HG03060 (cell line): ENCODE data around the gene KCNH2.

Source experiments
- ATAC-seq: cut with Tn5 transposase; IDR thresholded peaks from one replicate; pipeline ENCODE4 v1.9.1; 2021; ENCODE audit warnings: low read depth, moderate number of reproducible peaks; ENCODE audit not compliant: unreplicated experiment

Gene KCNH2

DNA sequence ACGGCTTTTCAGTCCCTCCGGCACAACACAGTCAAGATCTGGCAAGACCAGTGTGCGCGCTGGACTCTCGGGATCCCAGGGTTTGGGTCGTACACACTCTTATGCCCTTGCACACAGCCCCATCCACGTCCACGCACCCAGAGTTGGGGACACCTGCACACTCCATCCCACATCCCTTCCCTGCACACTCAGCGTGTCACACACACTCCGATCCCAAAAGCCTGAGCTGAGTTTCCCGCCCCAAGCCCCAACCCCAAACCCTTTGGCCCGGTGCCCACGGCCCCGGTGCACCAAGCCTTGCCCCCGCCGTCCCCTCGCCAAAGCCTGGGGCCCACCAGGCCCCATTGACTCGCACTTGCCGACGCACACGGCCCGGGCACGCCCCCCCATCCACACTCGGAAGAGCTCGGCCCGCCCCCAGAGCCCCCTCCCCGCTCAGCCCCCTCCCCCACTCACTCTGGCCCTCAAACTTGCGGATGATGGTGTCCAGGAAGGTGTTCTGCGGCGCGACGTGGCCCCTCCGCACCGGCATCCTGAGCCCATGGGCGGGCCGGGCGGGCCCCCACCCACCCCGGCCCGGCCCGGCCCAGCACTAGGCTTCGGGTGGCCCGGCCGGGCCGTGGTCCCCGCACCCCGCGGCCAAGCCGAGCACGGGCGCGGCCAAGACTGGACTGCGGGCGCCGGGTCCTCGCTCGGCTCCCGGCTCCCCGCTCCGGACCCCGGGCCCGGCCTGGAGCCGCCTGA lies 567 bp downstream of the KCNH2 start:
- ATAC-seq, result no peak

DNA sequence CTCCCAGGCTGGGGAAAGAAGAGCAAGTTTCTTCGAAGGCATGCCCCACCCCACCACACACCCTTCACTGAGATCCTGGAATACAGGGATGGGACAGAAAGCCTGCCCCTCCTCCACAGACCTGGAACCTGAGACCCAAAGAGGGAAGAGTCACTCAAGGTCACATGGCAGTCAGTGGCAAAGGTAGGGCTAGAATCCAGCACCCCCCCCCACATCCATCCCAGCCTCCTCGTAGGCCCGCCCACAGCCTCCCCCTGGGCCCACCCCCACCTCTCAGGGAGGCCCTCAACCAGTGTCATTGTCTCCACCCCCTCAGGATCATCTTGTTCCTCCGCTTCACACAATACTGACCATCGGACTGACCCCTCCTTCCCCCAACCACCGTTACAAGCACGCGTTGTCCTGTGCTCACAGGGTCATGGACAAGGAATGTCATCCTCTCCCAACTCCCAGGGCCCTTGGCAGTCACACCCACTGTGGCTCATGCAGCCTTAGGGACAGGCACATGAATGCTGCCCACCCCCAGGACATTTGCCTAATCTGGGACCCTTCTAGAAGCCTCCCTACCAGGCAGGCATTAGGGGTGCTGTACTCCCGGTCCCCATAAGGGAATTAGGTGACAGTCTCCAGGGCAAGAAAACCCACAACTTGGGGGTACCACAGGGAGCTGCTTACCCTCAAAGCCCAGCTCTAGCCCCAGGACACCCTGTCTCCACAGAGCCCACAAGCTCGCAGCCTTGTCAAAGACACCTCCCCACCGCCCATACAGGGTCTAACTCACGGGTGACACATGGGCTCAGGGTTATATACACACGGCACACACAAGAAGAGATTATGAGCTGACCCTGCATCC lies 1.4 kb downstream of the KCNH2 start:
- ATAC-seq, result no peak

- ATAC-seq, result no peak
Observed at GRCh38 chr7:150975536-150976319, 2.4 kb downstream of the KCNH2 start.

DNA sequence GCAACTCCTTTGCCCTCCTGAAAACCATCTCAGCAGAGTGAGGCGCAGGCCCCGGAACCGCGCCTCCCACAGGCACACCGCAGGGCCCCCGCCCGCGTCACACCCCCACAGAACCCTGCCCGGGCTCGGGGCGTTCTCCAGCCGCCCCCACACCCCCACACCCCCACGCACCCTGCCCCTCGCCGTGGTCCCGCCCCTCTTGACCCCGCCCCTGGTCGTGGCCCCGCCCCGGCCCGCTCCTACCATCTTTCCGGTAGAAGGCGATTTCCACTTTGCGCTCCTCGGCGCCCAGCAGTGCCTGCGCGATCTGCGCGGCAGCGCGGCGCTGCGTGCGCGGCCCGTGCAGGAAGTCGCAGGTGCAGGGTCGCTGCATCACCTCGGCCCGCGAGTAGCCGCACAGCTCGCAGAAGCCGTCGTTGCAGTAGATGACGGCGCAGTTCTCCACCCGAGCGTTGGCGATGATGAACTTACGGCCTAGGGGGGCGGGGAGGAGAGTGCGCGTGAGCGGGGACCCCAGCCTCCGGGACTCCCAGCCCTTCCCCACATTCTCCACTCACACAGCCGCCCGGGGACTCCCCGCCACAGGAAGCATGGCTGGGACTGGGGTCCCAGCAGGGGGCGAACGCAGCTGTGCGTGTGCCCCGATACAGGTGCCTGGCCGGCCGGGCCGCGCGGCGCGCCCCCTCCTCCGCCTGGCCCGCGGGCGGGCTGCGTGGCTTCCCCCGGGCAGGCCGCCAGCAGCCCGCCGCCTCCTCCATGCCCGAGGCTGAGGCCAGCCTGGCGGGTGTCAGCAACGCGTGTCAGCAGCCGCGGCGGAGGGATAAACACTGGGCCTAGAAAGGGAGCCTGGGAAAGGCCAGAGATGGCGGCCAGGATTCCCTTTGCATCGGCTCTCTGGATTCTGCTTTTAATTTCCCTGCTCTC lies 3.4 kb downstream of the KCNH2 start:
- no peak for ATAC-seq

DNA sequence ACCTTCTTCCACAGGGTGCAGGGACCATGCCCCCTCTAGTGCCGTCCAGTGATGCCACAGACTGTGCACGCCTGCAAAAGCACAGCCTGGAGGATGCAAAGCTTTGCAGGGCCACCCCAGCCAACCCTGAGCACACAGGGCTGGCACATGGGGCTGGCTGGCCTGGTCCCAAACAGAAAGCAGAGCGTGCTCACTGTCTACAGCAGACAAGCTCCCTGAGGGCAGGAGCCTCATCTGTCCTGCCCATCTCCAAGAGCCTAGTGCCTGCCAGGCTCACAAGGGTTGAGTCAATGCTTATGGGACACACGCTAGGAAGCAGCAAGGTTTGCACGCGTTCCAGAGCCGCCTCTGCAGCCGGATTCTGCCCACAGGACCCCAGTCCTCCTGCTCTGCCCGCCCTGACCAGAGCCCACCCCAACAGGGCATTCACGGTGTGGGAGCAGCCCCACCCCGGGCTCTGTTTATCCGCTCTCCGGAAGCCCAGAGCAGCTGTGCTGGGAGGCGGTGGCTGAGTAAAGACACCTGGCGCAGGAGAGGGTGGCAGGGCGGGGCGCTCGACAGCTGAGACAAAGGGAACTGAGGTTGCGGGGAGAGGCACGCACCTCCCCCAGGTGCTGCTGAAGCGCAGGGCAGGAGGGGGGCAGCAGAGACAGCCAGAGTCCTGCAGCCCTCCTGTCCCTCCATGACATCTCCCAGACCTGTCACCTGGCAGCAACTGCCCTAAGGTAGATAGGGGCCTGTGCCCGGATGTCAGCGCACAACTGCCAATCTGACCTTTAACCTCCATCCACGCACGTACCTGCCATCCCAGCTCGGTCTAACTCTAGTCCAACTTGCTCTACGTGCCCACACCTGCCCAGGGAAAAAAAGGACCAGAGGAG lies 4.3 kb downstream of the KCNH2 start:
- no peak for ATAC-seq

DNA sequence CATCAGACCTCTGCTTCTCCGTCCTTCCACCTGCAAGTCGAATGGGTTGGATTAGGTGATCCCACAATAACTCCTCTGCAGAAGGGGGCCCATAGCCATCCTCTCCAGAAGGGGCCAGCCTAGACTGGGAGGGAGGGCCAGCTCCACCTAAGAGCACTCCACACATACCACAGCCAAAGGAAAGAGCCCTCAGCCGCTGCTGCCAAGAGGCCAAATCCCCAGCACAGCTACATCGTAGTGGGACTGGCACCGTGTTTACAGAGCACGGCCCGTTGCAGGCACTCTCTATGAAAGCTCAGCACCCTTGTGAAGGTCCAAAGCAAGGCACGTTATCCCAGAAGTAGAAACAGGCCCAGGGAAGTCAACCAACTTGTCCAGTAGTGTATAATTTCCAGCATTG lies 5.4 kb downstream of the KCNH2 start:
- no peak for ATAC-seq

- no peak for ATAC-seq
Observed at GRCh38 chr7:150972023-150972468, 6.1 kb downstream of the KCNH2 start.

GRCh38 chr7:150971242-150972022 lies 6.7 kb downstream of the KCNH2 start:
- no peak for ATAC-seq

DNA sequence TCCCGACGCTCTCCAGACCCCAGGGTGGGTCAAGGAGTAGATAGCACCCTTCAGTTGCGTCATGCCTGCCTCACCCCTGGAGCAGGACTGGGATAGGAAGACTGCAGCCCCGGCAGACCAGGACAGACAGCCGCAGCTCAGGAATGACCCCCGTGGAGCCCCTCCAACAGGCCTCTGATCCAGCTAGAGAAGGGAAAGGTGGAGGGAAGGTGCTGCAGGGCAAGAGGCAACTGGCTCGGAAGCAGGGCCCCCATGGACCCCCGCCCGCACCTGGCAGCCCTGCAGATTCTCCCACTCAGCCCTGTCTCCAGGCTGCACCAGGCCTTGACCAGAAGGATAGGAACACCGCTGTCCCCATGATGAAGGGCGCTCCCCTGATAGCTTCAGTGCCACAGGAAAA lies 7.7 kb downstream of the KCNH2 start:
- ATAC-seq, result no peak

- no peak for ATAC-seq
Observed at GRCh38 chr7:150969475-150969874, 8.6 kb downstream of the KCNH2 start.

GRCh38 chr7:150968734-150969372 lies 9.3 kb downstream of the KCNH2 start:
- ATAC-seq, result no peak

GRCh38 chr7:150968056-150968733 lies 9.9 kb downstream of the KCNH2 start:
- ATAC-seq, result no peak

DNA sequence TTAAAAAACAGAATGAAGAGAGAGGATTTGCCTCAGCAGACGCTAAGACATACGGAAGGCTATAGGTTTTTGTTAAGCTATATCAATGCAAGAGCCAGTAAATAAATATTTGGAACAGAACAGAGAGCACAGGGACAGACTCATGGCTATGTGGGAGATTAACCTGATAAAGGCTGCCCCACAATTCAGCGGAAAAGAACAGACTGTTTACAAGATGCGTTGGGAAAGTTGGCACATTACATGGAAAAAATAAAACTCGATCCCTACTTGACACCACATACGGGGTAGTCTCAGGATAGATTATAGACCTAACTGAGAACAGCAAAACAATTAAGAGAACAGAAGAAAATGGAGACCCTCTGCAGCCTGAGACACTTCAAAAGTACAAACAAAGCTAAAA lies 10.8 kb downstream of the KCNH2 start:
- ATAC-seq, result no peak

DNA sequence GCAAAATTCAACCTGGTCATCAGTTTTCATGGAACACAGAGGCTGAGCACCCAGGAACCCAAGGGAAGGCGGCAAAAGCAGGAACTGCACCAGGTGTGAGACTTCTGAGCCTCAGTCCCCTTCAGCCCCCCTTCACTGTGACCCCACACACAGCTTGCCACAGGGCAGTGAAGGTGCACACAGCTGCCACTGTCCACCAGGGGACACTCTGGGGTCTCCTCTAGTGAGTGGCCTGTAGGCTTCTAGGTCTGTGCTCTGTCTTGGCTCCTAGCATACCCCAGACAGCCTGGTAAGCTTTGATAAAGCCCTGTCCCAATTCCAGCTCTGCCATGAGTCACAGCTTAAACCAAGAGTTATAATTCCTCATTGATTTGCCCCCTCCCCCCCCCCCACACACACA lies 12.1 kb downstream of the KCNH2 start:
- ATAC-seq, result no peak

DNA sequence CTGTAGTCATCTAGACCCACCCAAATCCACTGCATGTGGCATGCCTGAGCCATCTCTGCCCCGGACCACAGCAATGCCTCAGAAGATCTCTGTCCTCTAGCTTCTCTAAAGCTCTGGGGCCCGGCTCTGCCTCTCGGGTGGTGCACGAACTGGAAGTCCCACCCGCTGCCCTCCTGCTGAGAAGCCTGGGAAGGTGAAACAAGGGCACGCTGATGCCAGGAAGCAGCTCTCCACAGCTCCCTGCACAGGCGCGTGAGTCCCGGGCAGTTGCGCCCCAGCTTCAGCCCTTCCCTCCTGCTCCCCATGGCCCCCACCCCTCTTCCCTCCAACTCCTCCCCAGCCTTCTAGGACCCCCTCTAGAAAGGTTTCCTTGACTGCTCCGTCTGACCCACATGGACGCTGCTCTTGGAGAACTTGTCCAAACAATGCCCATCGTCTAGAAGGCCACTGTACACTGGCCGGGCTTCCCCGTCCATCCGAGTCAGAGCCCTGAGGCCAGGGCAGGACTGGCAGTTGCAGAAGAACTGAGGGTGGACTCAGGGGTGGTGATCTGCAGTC lies 12.8 kb downstream of the KCNH2 start:
- no peak for ATAC-seq

DNA sequence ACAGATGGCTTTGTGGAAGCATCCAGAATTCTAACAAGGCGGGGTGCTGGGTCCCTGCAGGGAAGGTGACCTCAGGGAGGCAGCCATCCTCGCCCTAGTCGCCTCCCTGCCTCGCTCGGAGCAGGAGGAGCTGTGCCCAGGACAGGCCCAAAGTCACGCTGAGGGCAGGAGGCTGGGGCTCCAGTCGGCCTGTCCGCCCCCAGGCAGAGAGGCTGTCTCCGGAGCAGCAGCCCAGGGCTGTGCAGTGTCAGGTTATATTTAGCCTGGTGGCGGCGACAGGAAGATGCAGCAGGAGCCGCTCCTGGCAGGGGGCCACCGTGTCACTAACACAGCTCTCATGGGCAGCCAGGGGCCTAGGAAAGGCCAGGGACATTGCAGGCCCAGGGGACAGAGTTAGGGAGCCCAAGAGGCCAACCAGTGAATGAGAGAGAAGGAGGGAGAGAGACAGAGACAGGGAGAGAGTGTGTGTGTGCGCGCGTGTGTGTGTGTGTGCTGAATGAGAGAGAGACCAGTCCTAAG lies 13.5 kb downstream of the KCNH2 start:
- ATAC-seq, result no peak
